GM19239 (cell line): ENCODE data around the gene LDLRAD4.

Experiments used
- DNase-seq: peaks from one replicate; pipeline ENCODE4 v3.0.0; 2011; ENCODE audit warnings: low spot score; ENCODE audit not compliant: insufficient read length
- FAIRE-seq: peaks from 2 replicates; lab custom pipeline; 2011; peaks lifted over from hg19 to GRCh38; lab: Jason Lieb, UNC

LDLRAD4 gene

DNA sequence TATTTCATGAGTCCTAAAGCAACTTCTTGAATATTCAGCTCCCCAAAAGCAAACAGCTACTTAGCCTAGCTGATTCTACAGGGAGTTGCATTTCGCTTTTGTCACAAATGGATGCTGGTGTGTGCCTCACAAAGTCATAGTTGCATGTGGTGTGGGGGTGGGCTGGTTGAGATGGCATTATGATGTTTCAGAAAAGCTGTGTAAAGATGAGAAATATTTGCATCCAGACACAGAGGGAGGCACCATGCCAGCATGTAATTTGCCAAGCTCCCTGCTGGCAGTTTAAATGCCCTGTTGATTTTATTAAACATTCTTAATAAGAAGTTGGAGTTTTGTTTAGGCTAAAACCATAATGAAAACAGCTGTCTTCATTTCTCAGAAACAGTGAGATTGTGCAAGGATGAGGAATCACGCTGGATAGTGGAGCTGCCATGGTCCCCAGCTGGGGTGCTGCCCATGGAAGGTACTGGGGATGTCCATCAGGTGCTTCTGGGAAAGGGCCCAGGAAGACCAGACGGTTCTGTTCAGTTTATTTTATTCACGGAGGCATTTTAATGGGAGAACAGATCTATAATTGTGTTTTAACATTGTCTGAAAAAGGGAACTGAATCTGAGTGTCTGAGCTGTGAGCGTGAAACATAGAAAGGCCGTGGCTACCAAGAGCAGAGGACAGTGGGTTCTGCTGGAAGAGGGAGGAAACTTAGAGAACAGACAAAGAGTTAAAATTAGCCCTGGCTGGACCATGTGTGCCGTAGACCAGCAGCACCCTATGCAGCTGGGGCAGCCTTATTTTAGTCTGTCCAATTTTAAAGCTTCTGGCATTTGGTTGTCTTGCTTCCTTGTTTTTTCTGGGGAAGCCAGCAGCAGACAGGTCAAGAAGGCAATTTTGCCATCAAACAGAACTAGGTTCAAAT lies 330.7 kb downstream of the LDLRAD4 start:
- DNase-seq = peak; percentile 35
- no peak for FAIRE-seq

DNA sequence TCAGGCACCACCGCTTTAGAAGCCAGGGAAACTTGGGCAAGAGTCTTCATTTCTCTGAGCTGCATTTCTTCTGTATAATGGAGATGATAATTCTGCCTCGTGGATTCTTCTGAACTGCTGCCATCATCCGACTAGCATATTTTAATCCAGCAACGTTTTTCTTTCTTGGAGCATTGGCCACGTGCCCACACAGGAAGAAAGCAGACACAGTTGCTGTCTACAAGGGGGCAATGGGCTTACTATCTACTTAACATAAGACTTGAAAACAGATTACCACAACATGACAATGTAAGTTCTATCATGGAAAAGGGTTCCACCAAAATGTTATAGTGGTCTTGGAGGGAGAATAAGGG lies 331.3 kb downstream of the LDLRAD4 start:
- DNase-seq (no peak), FAIRE-seq (no peak)

GRCh38 chr18:13550418-13551304 lies 332.1 kb downstream of the LDLRAD4 start:
- FAIRE-seq (no peak), DNase-seq (no peak)

- DNase-seq (no peak), FAIRE-seq (no peak)
Measured at GRCh38 chr18:13551305-13551603, 332.7 kb downstream of the LDLRAD4 start.

DNA sequence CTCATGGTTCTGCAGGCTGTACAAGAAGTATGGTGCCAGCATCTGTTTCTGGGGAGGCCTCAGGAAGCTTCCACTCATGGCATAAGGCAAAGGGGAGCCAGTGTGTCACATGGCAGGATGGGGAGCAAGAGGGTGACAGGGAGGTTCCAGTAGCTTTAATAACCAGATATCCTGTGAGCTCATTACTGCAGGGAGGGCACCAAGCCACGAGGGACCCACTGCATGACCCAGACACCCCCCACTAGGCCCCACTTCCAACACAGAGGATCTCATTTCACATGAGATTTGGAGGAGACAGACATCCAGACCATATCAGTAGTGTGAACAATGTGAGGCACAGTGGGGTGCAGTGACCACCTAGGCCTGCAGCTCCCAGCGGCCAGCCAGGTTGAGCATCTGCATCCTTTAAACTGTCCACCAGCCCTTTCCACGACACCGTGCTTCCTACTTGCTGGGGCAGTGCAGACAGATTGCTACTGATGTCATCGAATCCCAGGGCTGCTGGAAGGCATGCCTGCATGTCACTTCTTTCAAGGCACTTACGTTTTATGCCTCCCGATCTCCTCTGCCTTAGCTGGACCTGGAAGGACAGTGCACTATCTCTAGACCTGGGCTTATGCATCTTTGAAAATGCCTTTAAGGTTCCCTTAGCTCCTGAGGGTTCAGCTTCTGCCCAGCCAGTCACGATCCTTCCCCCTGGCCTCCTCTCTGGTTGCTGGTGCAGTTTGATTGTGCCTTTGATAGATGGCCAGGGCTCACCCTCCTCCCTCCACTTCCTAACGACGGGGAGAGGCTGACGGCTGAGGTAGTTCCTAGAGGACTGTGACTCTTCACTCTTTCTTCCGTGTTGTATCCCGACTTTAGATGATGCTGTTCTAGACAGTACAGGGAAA lies 333.5 kb downstream of the LDLRAD4 start:
- DNase-seq (no peak), FAIRE-seq (no peak)

- FAIRE-seq (no peak), DNase-seq (no peak)
Measured at GRCh38 chr18:13553449-13553848, 334.9 kb downstream of the LDLRAD4 start.

- FAIRE-seq = no peak
- DNase-seq = no peak
Measured at GRCh38 chr18:13555192-13555591, 336.6 kb downstream of the LDLRAD4 start.

DNA sequence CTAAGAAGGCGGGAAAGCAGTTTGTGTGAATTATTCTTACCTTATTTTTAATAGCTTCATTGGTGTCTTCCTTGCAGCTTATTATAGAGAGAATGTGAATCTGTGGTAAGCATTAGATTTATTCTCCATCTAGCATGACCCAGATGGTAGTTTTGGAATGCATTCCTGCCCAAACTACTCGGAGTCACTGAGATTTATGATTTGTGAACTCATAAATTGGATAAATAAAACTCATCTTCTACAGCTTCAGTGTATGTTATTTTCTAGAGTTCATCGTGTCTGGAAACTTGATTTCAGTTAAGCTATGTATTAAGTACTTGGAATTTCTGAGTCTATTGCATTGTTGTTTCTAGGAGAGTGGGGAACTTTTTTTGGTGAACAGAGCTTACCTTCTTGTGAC lies 337.3 kb downstream of the LDLRAD4 start:
- no peak for DNase-seq
- FAIRE-seq = no peak

GRCh38 chr18:13556502-13556901 lies 337.9 kb downstream of the LDLRAD4 start:
- FAIRE-seq (no peak), DNase-seq (no peak)

GRCh38 chr18:13558124-13558523 lies 339.6 kb downstream of the LDLRAD4 start:
- FAIRE-seq (peak; percentile 97), DNase-seq (peak; percentile 63)

DNA sequence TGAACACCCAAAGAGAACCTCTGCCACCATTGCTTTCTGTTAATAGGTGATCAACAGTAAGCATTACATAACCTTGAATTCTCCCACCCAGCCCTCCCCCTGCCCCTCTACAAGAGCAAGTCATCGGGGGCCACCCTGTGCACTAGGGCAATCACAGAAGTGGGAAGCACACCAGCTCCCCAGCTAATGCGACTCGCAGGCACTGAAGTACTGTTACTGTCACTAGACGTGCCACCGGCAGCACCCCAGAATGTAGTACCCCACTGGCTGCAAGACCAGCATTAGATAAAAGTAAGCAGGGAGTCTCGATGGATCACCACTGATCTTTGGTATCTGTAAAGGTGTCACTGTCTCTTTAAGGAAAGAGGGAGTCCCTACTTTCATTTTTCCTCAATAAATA lies 340.2 kb downstream of the LDLRAD4 start:
- DNase-seq (no peak), FAIRE-seq (no peak)

DNA sequence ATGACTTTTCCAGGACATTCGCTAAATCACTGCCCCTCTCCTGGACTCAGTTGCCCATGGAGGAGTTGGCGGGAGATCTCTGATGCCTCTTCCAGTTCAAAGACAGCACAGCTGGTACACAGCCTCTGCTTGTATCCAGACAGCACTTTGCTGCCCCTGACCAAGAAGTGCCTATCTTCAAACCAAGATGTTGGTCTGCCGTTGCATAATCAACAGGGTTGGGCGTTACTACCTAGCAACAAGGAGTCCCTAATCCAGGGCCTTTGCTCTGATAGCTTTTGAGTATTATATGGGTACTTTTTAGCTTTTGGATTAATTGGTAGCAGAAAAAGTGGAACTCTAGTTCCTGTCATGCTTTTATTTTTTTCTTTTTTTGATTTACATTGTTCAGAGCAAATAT lies 341.2 kb downstream of the LDLRAD4 start:
- DNase-seq = no peak
- no peak for FAIRE-seq

GRCh38 chr18:13560306-13560705 lies 341.7 kb downstream of the LDLRAD4 start:
- DNase-seq (no peak), FAIRE-seq (no peak)

DNA sequence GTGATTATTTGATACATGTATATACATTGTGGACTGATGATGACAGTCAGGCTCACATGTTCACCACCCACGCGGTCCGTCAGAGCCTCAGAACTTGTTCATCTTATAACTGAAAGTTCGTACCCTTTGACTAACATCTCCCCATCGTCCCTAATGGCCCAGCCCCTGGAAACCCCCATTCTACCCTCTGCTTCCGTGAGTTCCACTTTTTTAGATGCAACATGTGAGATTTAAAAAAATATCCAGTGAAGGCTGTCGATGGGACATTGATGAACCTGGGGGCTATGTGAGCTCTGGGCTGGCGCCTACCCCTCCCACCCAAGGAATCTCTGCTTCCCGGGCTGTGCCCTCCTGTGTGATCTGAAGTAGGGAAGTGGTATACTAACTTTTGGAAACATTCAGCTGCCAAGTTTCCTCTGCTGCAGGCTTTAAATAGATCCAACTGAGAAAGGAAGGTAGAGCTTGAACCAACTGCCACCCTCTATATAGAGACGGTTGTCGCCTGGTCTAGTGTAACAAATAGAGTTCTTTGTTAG lies 344.0 kb downstream of the LDLRAD4 start:
- peak; percentile 95 for FAIRE-seq

DNA sequence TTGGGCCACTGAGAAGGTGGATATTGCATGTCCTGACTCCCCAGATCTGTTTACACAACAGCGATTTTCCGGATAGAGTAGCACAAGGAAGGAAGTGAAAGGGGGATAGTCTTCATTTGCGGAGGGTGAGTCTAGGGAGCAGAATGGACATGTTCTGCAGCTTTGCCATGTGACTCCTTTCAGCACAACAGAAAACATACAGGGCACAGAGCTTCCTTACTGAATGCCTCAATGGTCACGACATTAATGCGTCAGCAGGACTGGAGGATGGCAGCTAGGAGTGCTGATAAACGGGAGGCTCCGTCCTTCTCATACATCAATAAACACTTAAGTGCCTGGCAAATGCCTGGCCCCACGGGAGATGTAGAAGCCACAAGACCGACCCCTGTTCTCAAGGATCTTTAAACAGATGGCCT lies 344.8 kb downstream of the LDLRAD4 start:
- no peak for DNase-seq
- FAIRE-seq = no peak

More for the DNA sequence above, 344.0 kb downstream of the LDLRAD4 start:
- DNase-seq = no peak

DNA sequence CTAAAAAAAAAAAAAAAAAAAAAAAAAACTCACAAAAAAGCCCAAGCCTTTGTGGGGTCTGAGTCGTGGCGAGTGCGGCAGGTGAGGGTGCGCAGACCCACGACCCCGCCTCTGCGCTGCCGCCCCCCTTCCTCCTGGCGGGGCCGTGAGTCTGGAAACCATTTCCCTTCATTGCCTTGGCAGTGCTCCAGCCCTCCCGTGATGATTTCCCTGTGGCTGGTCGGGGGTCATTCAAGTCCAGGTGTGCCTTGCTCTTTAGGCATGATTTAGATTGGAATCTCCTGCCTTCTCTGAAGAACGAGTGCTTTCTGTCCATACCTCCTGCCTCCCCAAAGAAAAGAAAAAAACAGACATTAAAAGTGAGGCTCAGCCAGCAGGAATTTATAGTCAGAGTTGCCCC lies 346.0 kb downstream of the LDLRAD4 start:
- DNase-seq (no peak), FAIRE-seq (no peak)

- no peak for DNase-seq
- FAIRE-seq = no peak
Measured at GRCh38 chr18:13565228-13565627, 346.7 kb downstream of the LDLRAD4 start.

DNA sequence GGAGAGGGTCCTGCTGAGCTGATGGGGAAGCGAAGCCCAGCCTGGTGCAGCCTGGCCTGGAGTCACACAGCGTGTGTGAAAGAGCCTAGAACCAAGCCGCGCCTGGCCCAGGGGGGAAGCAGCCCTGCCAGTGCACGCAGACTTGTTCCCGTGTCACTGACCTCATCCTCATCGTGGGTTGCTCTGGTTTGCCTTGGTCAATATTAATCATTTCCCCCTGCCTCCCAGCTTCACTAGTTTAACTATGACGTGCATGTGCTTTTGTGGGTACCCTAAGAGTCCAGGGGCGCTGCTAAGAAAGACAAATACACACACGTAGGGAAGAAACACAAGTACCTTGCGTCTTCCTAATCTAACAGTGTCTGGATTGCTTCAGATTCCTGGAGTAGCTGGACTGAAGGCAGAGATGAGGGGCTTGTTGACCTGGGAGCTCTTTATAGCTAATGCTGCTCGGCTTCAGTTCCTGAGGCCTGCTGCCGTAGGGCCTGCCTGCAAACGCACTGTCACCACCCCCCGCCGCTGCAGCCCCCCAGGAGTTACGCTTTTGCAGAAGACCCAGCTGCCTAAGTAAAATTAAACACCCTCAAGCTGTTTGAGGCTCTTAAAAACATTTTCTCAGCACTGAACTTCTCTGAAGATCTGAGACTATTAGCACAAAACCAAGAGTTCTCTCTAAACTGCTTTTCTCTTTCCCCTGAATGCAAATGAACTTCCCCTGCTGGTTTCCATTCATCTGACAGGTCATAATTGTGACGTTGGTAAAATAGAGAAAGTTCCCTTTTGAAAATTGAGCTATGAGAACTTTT lies 348.6 kb downstream of the LDLRAD4 start:
- FAIRE-seq (peak; percentile 98), DNase-seq (peak; percentile 59)
